CD8-positive, alpha-beta memory T cell (primary cell): ENCODE data around the gene DPP6. TPM values are rescaled to one million over a fixed set of nuclear protein-coding genes. Genes with fewer than 3 reads are reported as not detected.
"Not testable (repeated sequence)": the region's sequence is repeated elsewhere in the genome, so short reads cannot be mapped to it uniquely, and the experiment has no call there.

Experiments
- CTCF ChIA-PET: fragments of 350-600 bp; sonication (Branson Sonifier 250); formaldehyde crosslinking; loops from one replicate; lab custom pipeline; 2021; ENCODE audit warnings: antibody characterized with exemption; lab: Charles Lee
- POLR2A ChIA-PET: fragments of 350-600 bp; sonication (Branson Sonifier 250); formaldehyde crosslinking; loops from one replicate; lab custom pipeline; 2021; ENCODE audit warnings: antibody characterized with exemption; lab: Charles Lee
- DNase-seq, 5 donors: peaks; one replicate each; pipeline versions ENCODE4 v3.0.0 to v3.0.0-alpha.2; 2020 to 2022; ENCODE audit warnings: mixed read lengths in 1 of 5
- H3K27ac ChIP-seq: one replicate; pipeline ENCODE4 v1.7.0; 2013; ENCODE audit warnings: low read depth, mild to moderate bottlenecking, low read length, moderate library complexity
- H3K27me3 ChIP-seq: 2 replicates; pipeline ENCODE4 v1.7.0; 2013; ENCODE audit warnings: low read length, mild to moderate bottlenecking; ENCODE audit not compliant: insufficient read depth, poor library complexity, severe bottlenecking
- H3K36me3 ChIP-seq: 2 replicates; pipeline ENCODE4 v1.7.0; 2013; ENCODE audit warnings: mild to moderate bottlenecking, low read length, moderate library complexity; ENCODE audit not compliant: insufficient read depth
- H3K4me1 ChIP-seq: 2 replicates; pipeline ENCODE4 v1.7.0; 2013; ENCODE audit warnings: mild to moderate bottlenecking, low read length, moderate library complexity; ENCODE audit not compliant: insufficient read depth
- H3K4me3 ChIP-seq: 2 replicates; pipeline ENCODE4 v1.7.0; 2013; ENCODE audit warnings: mild to moderate bottlenecking, low read length
- H3K9me3 ChIP-seq: 2 replicates; pipeline ENCODE4 v1.7.0; 2013; ENCODE audit warnings: mild to moderate bottlenecking, low read length
- H3K27ac Mint-ChIP-seq, 8 donors: one replicate each; pipeline ENCODE4 v1.8.0; 2020 to 2021; ENCODE audit warnings: mixed read lengths in 8 of 8, mild to moderate bottlenecking in 6 of 8, inconsistent platforms in 3 of 8, moderate library complexity in 3 of 8
- H3K27me3 Mint-ChIP-seq, 2 donors: one replicate each; pipeline ENCODE4 v1.8.0; 2020 to 2021; ENCODE audit warnings: mixed read lengths in 2 of 2, mild to moderate bottlenecking in 1 of 2, moderate library complexity in 1 of 2
- H3K36me3 Mint-ChIP-seq, 3 donors: one replicate each; pipeline ENCODE4 v1.8.0; 2020 to 2021; ENCODE audit warnings: mixed read lengths in 3 of 3, inconsistent platforms in 1 of 3, mild to moderate bottlenecking in 1 of 3
- H3K4me1 Mint-ChIP-seq, 3 donors: one replicate each; pipeline ENCODE4 v1.8.0; 2020 to 2021; ENCODE audit warnings: mixed read lengths in 3 of 3, inconsistent platforms in 1 of 3, mild to moderate bottlenecking in 1 of 3
- H3K4me3 Mint-ChIP-seq, 7 donors: one replicate each; pipeline ENCODE4 v1.8.0; 2020 to 2021; ENCODE audit warnings: mixed read lengths in 7 of 7, mild to moderate bottlenecking in 6 of 7, moderate library complexity in 4 of 7, inconsistent platforms in 2 of 7
- H3K9me3 Mint-ChIP-seq, 5 donors: one replicate each; pipeline ENCODE4 v1.8.0; 2020 to 2022; ENCODE audit warnings: mixed read lengths in 5 of 5, mild to moderate bottlenecking in 3 of 5, moderate library complexity in 2 of 5, inconsistent platforms in 1 of 5
- polyA plus RNA-seq: library from polyadenylated mRNA; unstranded; fragments of 300-500 nt; fragmentation: Illumina TruSeq; gene quantifications from one replicate; pipeline ENCODE4 v1.2.3, GENCODE V29; 2021
- total RNA-seq, 2 experiments: library from RNA; stranded (reverse); gene quantifications; one replicate each; pipeline ENCODE4 v1.2.3, GENCODE V29; 2021

Gene DPP6
- total and polyA plus RNA-seq, 3 experiments from 2014 or later = not detected

- peak overlapping the region; percentile 73 for H3K27ac ChIP-seq
- no peak for DNase-seq
- ChIA-PET CTCF (no interaction called here), POLR2A (no interaction called here)
- H3K27ac Mint-ChIP-seq = no peak overlapping the region
- no peaks in the 10 kb centered on the region for H3K27me3 ChIP-seq
- no peaks in the 10 kb centered on the region for H3K4me1 ChIP-seq
- H3K9me3 ChIP-seq = no peaks in the 10 kb centered on the region
- H3K36me3 ChIP-seq = no peaks in the 10 kb centered on the region
- H3K4me1 Mint-ChIP-seq = no peaks in the 10 kb centered on the region
- peaks cover 0 to 4% (median 0%) of the 10 kb centered on the region in 5 donors for H3K9me3 Mint-ChIP-seq
- H3K4me3 Mint-ChIP-seq = no peak overlapping the region
- H3K36me3 Mint-ChIP-seq = no peaks in the 10 kb centered on the region
- H3K27me3 Mint-ChIP-seq = no peaks in the 10 kb centered on the region
- H3K4me3 ChIP-seq = no peak overlapping the region
Measured at GRCh38 chr7:154677454-154677853, 625.3 kb downstream of the DPP6 start.

GRCh38 chr7:154678001-154678550, 625.9 kb downstream of the DPP6 start:
- H3K9me3 Mint-ChIP-seq, DNase-seq, H3K4me3 Mint-ChIP-seq, H3K36me3 ChIP-seq, H3K4me3 ChIP-seq, H3K4me1 Mint-ChIP-seq, CTCF ChIA-PET, H3K27ac Mint-ChIP-seq, H3K36me3 Mint-ChIP-seq, H3K9me3 ChIP-seq, H3K27me3 ChIP-seq, H3K27me3 Mint-ChIP-seq, POLR2A ChIA-PET, H3K4me1 ChIP-seq: not testable (repeated sequence)
- H3K27ac ChIP-seq = peak overlapping the region; percentile 73

GRCh38 chr7:154679379-154680053, 627.3 kb downstream of the DPP6 start:
- Histone ChIP-seq H3K4me3 (no peak overlapping the region), H3K9me3 (no peaks in the 10 kb centered on the region), H3K27ac (no peak overlapping the region), H3K36me3 (no peaks in the 10 kb centered on the region), H3K27me3 (no peaks in the 10 kb centered on the region), H3K4me1 (no peaks in the 10 kb centered on the region)
- H3K4me1 Mint-ChIP-seq = no peaks in the 10 kb centered on the region
- no peaks in the 10 kb centered on the region for H3K36me3 Mint-ChIP-seq
- CTCF ChIA-PET = no interaction called here
- H3K4me3 Mint-ChIP-seq = no peak overlapping the region
- POLR2A ChIA-PET = no interaction called here
- no peak overlapping the region for H3K27ac Mint-ChIP-seq
- H3K27me3 Mint-ChIP-seq = peaks cover 0 to 2% of the 10 kb centered on the region in 2 donors
- DNase-seq = no peak
- H3K9me3 Mint-ChIP-seq = peaks cover 0 to 4% (median 0%) of the 10 kb centered on the region in 5 donors

GRCh38 chr7:154680894-154681659, 628.9 kb downstream of the DPP6 start:
- H3K4me1 Mint-ChIP-seq = no peaks in the 10 kb centered on the region
- H3K4me3 Mint-ChIP-seq = no peak overlapping the region
- Histone ChIP-seq H3K27me3 (no peaks in the 10 kb centered on the region), H3K27ac (no peak overlapping the region), H3K4me1 (no peaks in the 10 kb centered on the region), H3K36me3 (no peaks in the 10 kb centered on the region), H3K4me3 (no peak overlapping the region), H3K9me3 (no peaks in the 10 kb centered on the region)
- peaks cover 0 to 3% (median 0%) of the 10 kb centered on the region in 5 donors for H3K9me3 Mint-ChIP-seq
- DNase-seq = no peak
- peaks cover 0 to 2% of the 10 kb centered on the region in 2 donors for H3K27me3 Mint-ChIP-seq
- ChIA-PET CTCF (no interaction called here), POLR2A (no interaction called here)
- H3K36me3 Mint-ChIP-seq = no peaks in the 10 kb centered on the region
- H3K27ac Mint-ChIP-seq = no peak overlapping the region

- Mint-ChIP-seq H3K27ac (no peak overlapping the region), H3K9me3 (peaks cover 0 to 3% (median 0%) of the 10 kb centered on the region in 5 donors), H3K4me1 (no peaks in the 10 kb centered on the region), H3K27me3 (peaks cover 0 to 2% of the 10 kb centered on the region in 2 donors), H3K4me3 (no peak overlapping the region), H3K36me3 (no peaks in the 10 kb centered on the region)
- Histone ChIP-seq H3K27me3 (no peaks in the 10 kb centered on the region), H3K4me3 (no peak overlapping the region), H3K36me3 (no peaks in the 10 kb centered on the region), H3K4me1 (no peaks in the 10 kb centered on the region), H3K27ac (no peak overlapping the region), H3K9me3 (no peaks in the 10 kb centered on the region)
- CTCF ChIA-PET = no interaction called here
- no peak for DNase-seq
- POLR2A ChIA-PET = no interaction called here
Measured at GRCh38 chr7:154682003-154682402, 629.8 kb downstream of the DPP6 start.

- no peak overlapping the region for H3K27ac ChIP-seq
- no peaks in the 10 kb centered on the region for H3K27me3 ChIP-seq
- H3K4me3 Mint-ChIP-seq = no peak overlapping the region
- POLR2A ChIA-PET = no interaction called here
- H3K27ac Mint-ChIP-seq = no peak overlapping the region
- H3K36me3 ChIP-seq = no peaks in the 10 kb centered on the region
- H3K9me3 Mint-ChIP-seq = peaks cover 0 to 3% (median 0%) of the 10 kb centered on the region in 5 donors
- no peaks in the 10 kb centered on the region for H3K4me1 Mint-ChIP-seq
- no peak for DNase-seq
- peaks cover 0 to 3% of the 10 kb centered on the region in 2 donors for H3K27me3 Mint-ChIP-seq
- CTCF ChIA-PET = no interaction called here
- H3K36me3 Mint-ChIP-seq = no peaks in the 10 kb centered on the region
- no peaks in the 10 kb centered on the region for H3K4me1 ChIP-seq
- no peaks in the 10 kb centered on the region for H3K9me3 ChIP-seq
- no peak overlapping the region for H3K4me3 ChIP-seq
Measured at GRCh38 chr7:154684666-154685563, 632.7 kb downstream of the DPP6 start.

- H3K36me3 ChIP-seq = no peaks in the 10 kb centered on the region
- CTCF ChIA-PET = no interaction called here
- POLR2A ChIA-PET = no interaction called here
- no peaks in the 10 kb centered on the region for H3K36me3 Mint-ChIP-seq
- H3K9me3 ChIP-seq = no peaks in the 10 kb centered on the region
- no peak overlapping the region for H3K4me3 Mint-ChIP-seq
- no peaks in the 10 kb centered on the region for H3K4me1 Mint-ChIP-seq
- H3K4me3 ChIP-seq = no peak overlapping the region
- H3K4me1 ChIP-seq = no peaks in the 10 kb centered on the region
- peaks cover 0 to 3% (median 0%) of the 10 kb centered on the region in 5 donors for H3K9me3 Mint-ChIP-seq
- H3K27me3 ChIP-seq = no peaks in the 10 kb centered on the region
- H3K27ac Mint-ChIP-seq = no peak overlapping the region
- H3K27ac ChIP-seq = no peak overlapping the region
- H3K27me3 Mint-ChIP-seq = peaks cover 0 to 3% of the 10 kb centered on the region in 2 donors
- no peak for DNase-seq
Measured at GRCh38 chr7:154685564-154685901, 633.3 kb downstream of the DPP6 start.
